ENCODE results near the gene FLVCR2. TPM values are rescaled to one million over a fixed set of nuclear protein-coding genes. Genes with fewer than 3 reads are reported as not detected.

The FLVCR2 gene
- total RNA-seq, 4 donors from 2014 or later = 1.9 to 5.8 (median 4.1) TPM

DNA sequence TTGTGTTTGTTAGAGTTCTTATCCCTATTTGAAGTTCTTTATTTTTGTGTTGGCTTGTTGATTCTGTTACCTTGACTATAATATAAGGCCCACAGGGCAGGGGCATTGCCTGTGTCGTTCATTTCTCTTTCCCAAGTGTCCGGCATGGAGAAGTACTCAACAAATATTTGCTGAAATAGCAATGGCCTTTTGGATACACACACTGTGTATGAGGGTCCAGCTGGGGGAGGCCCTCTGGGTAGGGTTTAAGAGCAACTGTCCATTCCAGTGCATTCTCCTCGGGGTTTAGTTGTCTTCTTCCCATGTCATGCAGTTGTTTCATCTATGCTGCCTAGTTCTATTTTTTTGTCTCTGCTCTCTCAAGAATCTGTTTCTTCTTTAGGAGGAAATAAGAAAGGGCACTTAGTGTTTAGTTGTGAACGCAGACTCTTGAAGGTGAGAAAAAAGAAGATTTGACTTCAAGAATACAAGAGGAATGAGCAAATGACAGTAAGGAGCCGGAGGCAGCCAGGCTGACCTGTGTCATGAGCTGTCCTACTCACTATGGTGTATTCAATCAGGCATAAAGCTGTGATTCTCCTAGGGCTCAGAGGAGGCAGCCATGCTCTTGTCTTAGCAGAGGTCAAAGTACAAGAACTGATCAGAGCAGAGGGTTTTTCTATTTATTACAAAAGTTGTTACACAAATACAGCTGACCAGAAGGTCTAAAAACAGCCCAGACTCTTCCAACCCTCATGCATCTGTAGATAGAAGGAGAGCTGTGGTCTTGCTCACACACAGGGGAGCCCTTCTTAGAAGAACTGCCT lies 72.0 kb downstream of the FLVCR2 start:
- H3K9me3 ChIP-seq = no peaks in the 10 kb centered on the region
- H3K36me3 ChIP-seq = peaks cover 0 to 80% of the 10 kb centered on the region in 2 donors
- TF ChIP-seq, protein P1, sequence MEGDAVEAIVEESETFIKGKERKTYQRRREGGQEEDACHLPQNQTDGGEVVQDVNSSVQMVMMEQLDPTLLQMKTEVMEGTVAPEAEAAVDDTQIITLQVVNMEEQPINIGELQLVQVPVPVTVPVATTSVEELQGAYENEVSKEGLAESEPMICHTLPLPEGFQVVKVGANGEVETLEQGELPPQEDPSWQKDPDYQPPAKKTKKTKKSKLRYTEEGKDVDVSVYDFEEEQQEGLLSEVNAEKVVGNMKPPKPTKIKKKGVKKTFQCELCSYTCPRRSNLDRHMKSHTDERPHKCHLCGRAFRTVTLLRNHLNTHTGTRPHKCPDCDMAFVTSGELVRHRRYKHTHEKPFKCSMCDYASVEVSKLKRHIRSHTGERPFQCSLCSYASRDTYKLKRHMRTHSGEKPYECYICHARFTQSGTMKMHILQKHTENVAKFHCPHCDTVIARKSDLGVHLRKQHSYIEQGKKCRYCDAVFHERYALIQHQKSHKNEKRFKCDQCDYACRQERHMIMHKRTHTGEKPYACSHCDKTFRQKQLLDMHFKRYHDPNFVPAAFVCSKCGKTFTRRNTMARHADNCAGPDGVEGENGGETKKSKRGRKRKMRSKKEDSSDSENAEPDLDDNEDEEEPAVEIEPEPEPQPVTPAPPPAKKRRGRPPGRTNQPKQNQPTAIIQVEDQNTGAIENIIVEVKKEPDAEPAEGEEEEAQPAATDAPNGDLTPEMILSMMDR (IDR thresholded peaks at IDR 0.05) = no peak
- TF ChIP-seq POLR2AphosphoS5 (IDR thresholded peaks at IDR 0.05) (no peak), EP300 (IDR thresholded peaks at IDR 0.05) (no peak), POLR2A (IDR thresholded peaks at IDR 0.05) (no peak)
- ATAC-seq = no peak
- H3K27me3 ChIP-seq = no peaks in the 10 kb centered on the region
- H3K27ac ChIP-seq = no peak overlapping the region
- H3K4me1 ChIP-seq = peaks cover 0 to 18% (median 3%) of the 10 kb centered on the region in 3 donors
- H3K4me3 ChIP-seq = no peak overlapping the region
- 74 to 83% methylated on average over 2 to 4 of the region's 5 CpGs for WGBS, 2 donors (ENCODE audit: low coverage in 1 of 2)

DNA sequence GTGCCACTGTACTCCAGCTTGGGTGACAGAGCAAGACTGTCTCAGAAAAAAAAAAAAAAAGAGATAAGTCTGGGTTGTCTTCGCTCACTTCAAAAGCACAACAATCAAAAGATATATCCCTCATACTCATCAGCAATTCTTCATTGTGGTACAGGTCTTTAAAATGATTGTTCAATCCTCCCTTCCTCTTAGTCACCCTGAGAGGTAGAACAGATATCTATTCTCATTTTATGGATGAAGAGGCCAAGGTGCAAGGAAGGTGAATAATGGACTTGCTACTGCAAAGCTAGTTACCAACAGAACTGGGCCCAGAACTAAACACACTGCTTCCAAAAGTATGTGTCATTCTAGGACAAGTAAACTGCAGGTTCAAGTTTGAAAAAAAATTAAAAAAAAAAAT lies 75.1 kb downstream of the FLVCR2 start:
- WGBS, 2 donors (ENCODE audit: low coverage in 1 of 2) = 83 to 91% methylated on average over 1 of the region's 1 CpG
- H3K36me3 ChIP-seq = peaks cover 0 to 82% of the 10 kb centered on the region in 2 donors
- no peaks in the 10 kb centered on the region for H3K27me3 ChIP-seq

DNA sequence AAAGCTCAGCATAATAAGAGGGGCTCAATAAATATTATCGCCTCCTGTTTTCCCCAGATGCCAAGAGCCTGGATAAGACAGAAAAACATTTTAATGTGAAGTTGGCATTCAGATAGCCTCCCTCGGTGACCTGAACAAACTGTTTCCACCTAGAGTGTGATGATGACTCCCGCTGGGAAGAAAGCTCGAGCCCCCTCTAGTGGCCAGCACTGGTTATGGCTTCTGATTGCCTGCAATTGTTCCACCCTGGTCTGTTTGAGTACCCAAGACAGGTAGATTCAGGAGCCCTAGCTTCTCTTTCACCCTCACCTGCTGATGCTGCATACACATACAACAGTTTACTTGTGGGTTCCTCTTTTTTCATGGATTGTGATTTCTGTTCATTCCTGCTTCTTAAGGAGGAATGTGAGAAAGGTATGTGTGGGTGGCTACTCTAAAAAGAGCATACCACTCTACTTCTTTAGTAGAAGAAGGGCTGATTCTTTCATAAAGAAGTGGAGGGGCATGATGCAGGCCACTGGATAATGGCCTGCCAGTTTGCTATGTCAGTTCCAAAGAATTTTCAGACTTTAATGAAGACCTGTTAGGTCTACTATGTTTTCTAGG lies 75.8 kb downstream of the FLVCR2 start:
- no peak overlapping the region for H3K27ac ChIP-seq
- H3K4me3 ChIP-seq = no peak overlapping the region
- H3K9me3 ChIP-seq = no peaks in the 10 kb centered on the region
- peak; percentile 88 for ATAC-seq
- peaks cover 0 to 79% of the 10 kb centered on the region in 2 donors for H3K36me3 ChIP-seq
- no peaks in the 10 kb centered on the region for H3K27me3 ChIP-seq
- H3K4me1 ChIP-seq = peaks cover 0 to 13% (median 0%) of the 10 kb centered on the region in 3 donors
- 5 to 6% methylated on average over 3 to 4 of the region's 4 CpGs for WGBS, 2 donors (ENCODE audit: low coverage in 1 of 2)
- TF ChIP-seq, protein P1 (IDR thresholded peaks at IDR 0.05) = peak; percentile 93 to 96 (median 94)
- no peak for TF ChIP-seq EP300 (IDR thresholded peaks at IDR 0.05)

More for the DNA sequence above, 75.1 kb downstream of the FLVCR2 start:
- no peak for ATAC-seq
- no peak overlapping the region for H3K4me3 ChIP-seq
- TF ChIP-seq, protein P1 (IDR thresholded peaks at IDR 0.05) = no peak
- no peak for TF ChIP-seq EP300 (IDR thresholded peaks at IDR 0.05)
- TF ChIP-seq POLR2A (IDR thresholded peaks at IDR 0.05) = no peak
- no peak for TF ChIP-seq POLR2AphosphoS5 (IDR thresholded peaks at IDR 0.05)
- H3K27ac ChIP-seq = no peak overlapping the region
- H3K4me1 ChIP-seq = peaks cover 0 to 9% (median 0%) of the 10 kb centered on the region in 3 donors
- no peaks in the 10 kb centered on the region for H3K9me3 ChIP-seq

DNA sequence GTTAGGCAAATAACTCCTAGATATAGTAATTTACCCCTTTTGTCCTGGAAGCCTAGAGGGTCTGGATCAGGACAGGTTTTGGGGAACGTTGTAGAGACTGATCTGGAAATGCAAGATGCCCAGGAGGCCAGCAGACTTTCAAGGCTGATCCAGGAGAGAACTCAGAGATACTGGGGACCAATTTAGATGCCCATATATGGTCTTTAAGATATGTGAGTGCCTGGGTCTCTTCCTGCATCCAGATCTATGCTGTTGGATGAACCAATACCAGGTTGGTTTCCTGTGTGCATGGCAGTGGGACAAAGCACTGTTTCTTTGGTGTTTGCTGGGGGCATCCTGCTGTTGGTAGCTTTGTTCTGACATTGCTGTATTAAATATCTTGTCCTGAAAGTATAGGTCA lies 76.8 kb downstream of the FLVCR2 start:
- TF ChIP-seq EP300 (IDR thresholded peaks at IDR 0.05) = no peak
- TF ChIP-seq, protein P1 (IDR thresholded peaks at IDR 0.05) = no peak
- no peak for TF ChIP-seq POLR2A (IDR thresholded peaks at IDR 0.05)
- TF ChIP-seq POLR2AphosphoS5 (IDR thresholded peaks at IDR 0.05) = no peak
- no peaks in the 10 kb centered on the region for H3K27me3 ChIP-seq
- no peak for ATAC-seq
- 0% methylated on average over 1 of the region's 1 CpG for WGBS, 2 donors (ENCODE audit: low coverage in 1 of 2)
- no peak overlapping the region for H3K4me3 ChIP-seq
- H3K36me3 ChIP-seq = peaks cover 0 to 69% of the 10 kb centered on the region in 2 donors
- peaks cover 0 to 23% (median 7%) of the 10 kb centered on the region in 3 donors for H3K4me1 ChIP-seq
- H3K9me3 ChIP-seq = no peaks in the 10 kb centered on the region
- no peak overlapping the region for H3K27ac ChIP-seq
